Measurements from ENCODE around the gene ANXA7. TPM values are rescaled to one million over a fixed set of nuclear protein-coding genes. Genes with fewer than 3 reads are reported as not detected.

ANXA7 gene
- polyA plus RNA-seq, 2 of the 4 experiments (the other 2 are of a cell fraction), result 96.2 to 150 TPM

- no peak overlapping the region for H3K4me2 ChIP-seq
- ChIA-PET POLR2A (no interaction called here), CTCF (no interaction called here)
- H3K4me1 ChIP-seq, result 0 out of 3 replicates have a peak, but pooled peaks cover 3% of the 10 kb centered on the region
- DNase-seq (ENCODE audit: low read depth in 1 of 2, low spot score in 1 of 2), result no peak
- FAIRE-seq, result no peak
- H3K4me3 ChIP-seq, result no peak overlapping the region
- WGBS (ENCODE audit: missing lambda C conversion rate), result 95% methylated on average over 1 of the region's 1 CpG
- ATAC-seq, result no peak; a peak in 1 of 6 replicates
- TF ChIP-seq CHD2 (IDR thresholded peaks at IDR 0.05; ENCODE audit: low read length, partially characterized antibody), result no peak
- TF ChIP-seq PBX3 (IDR thresholded peaks at IDR 0.05), result no peak
- TF ChIP-seq SMC3 (IDR thresholded peaks at IDR 0.05), result no peak
- no peak for TF ChIP-seq POLR2AphosphoS2 (conservative IDR thresholded peaks at IDR 0.05; ENCODE audit: low read length)
- no peak for TF ChIP-seq HES2 (IDR thresholded peaks at IDR 0.05)
- TF ChIP-seq ESRRA (IDR thresholded peaks at IDR 0.05; ENCODE audit: borderline replicate concordance, low read length), result no peak
- TF ChIP-seq TP53 (CRISPR knock-in tag; IDR thresholded peaks at IDR 0.05), result no peak
- no peak for TF ChIP-seq HOXB5 (CRISPR knock-in tag; IDR thresholded peaks at IDR 0.05)
- no peak for TF ChIP-seq ATOH8 (CRISPR knock-in tag; IDR thresholded peaks at IDR 0.05; ENCODE audit: low read depth)
- TF ChIP-seq RAD21 (conservative IDR thresholded peaks at IDR 0.05 in 1 of 2, IDR thresholded peaks at IDR 0.05 in 1 of 2), result no peak
- no peak for TF ChIP-seq FOSB (CRISPR knock-in tag; IDR thresholded peaks at IDR 0.05)
- no peak for TF ChIP-seq FOXS1 (CRISPR knock-in tag; IDR thresholded peaks at IDR 0.05)
- no peak for TF ChIP-seq ZFP36 (IDR thresholded peaks at IDR 0.05; ENCODE audit: borderline replicate concordance, partially characterized antibody)
- no peak for TF ChIP-seq RNF2 (IDR thresholded peaks at IDR 0.05; ENCODE audit: borderline replicate concordance, low read depth)
- TF ChIP-seq MYC (IDR thresholded peaks at IDR 0.05; ENCODE audit: borderline replicate concordance, low read length), result no peak
- no peak for TF ChIP-seq E2F6 (IDR thresholded peaks at IDR 0.05; ENCODE audit: borderline replicate concordance, low read depth)
- H3K27ac ChIP-seq, result no peak overlapping the region
- no peaks in the 10 kb centered on the region for H3K9me3 ChIP-seq
Measured at GRCh38 chr10:73439605-73440312, 25.9 kb upstream of the ANXA7 start.

- ATAC-seq (no peak), DNase-seq (ENCODE audit: low read depth in 1 of 2, low spot score in 1 of 2) (no peak), FAIRE-seq (no peak)
- Histone ChIP-seq H3K4me1 (0 out of 3 replicates have a peak, but pooled peaks cover 3% of the 10 kb centered on the region), H3K4me2 (no peak overlapping the region), H3K9me3 (no peaks in the 10 kb centered on the region), H3K27ac (no peak overlapping the region), H3K4me3 (no peak overlapping the region)
- TF ChIP-seq FOXS1 (CRISPR knock-in tag; IDR thresholded peaks at IDR 0.05), result no peak
- no peak for TF ChIP-seq MAZ (IDR thresholded peaks at IDR 0.05; ENCODE audit: borderline replicate concordance, low read depth, low read length)
- no peak for TF ChIP-seq ATOH8 (CRISPR knock-in tag; IDR thresholded peaks at IDR 0.05; ENCODE audit: low read depth)
- no peak for TF ChIP-seq RAD21 (conservative IDR thresholded peaks at IDR 0.05 in 1 of 2, IDR thresholded peaks at IDR 0.05 in 1 of 2)
- TF ChIP-seq REST (IDR thresholded peaks at IDR 0.05), result no peak
- TF ChIP-seq RARB (CRISPR knock-in tag; IDR thresholded peaks at IDR 0.05), result no peak
- TF ChIP-seq FOSL2 (IDR thresholded peaks at IDR 0.05), result no peak
- TF ChIP-seq FOSL2 (CRISPR knock-in tag; IDR thresholded peaks at IDR 0.05), result no peak
- no peak for TF ChIP-seq USF2 (IDR thresholded peaks at IDR 0.05)
- ChIA-PET POLR2A (no interaction called here), CTCF (interaction anchor here (1.0 kb wide), 1 partner anchor 10 kb away, joined by 3 read pairs; no protein-coding TSS in a partner anchor)
- 97% methylated on average over 1 of the region's 1 CpG for WGBS (ENCODE audit: missing lambda C conversion rate)
Measured at GRCh38 chr10:73439055-73439454, 25.2 kb upstream of the ANXA7 start.

All from A549 (cell line).